Hepatocyte (in vitro differentiated cells): Measurements from ENCODE around the gene TXNRD2.

ENCODE experiments used
- EZH2 ChIP-seq: fragments of 200-600 bp; sonication (generic); IDR thresholded peaks from 2 replicates; pipeline ENCODE4 v1.6.1; 2016; ENCODE audit warnings: antibody characterized with exemption, mild to moderate bottlenecking, borderline replicate concordance
- EZH2phosphoT487 ChIP-seq: fragments of 200-600 bp; sonication (generic); IDR thresholded peaks from one replicate; pipeline ENCODE4 v1.6.1; 2018; ENCODE audit warnings: antibody characterized with exemption, mild to moderate bottlenecking, low read depth, moderate library complexity; ENCODE audit not compliant: unreplicated experiment, severe bottlenecking
- TF ChIP-seq, protein P1 (sequence below): fragments of 200-600 bp; sonication (generic); IDR thresholded peaks from 2 replicates; pipeline ENCODE4 v1.5.1; 2016; ENCODE audit warnings: antibody characterized with exemption, mild to moderate bottlenecking; ENCODE audit not compliant: poor library complexity

DNA sequence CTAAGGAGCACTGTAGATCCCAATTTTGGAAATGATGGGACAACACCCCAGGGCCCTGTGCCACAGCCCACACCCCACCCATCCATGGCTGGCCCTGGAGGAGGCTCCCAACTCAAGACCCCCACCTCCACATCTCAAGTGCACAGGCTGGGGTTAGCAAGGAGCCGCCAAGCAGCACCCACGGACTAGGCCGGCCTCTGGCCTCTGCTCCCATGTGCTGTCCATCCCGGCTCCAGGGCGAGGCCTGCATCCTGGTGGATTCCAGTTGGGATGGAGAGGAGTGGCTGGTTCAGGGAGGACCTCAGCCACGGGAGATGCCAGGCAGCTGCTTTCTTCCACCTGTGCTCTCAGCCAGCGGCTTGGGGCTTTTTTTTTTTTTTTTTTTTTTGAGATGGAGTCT is 43.5 kb downstream of the TXNRD2 start:
- TF ChIP-seq, protein P1, sequence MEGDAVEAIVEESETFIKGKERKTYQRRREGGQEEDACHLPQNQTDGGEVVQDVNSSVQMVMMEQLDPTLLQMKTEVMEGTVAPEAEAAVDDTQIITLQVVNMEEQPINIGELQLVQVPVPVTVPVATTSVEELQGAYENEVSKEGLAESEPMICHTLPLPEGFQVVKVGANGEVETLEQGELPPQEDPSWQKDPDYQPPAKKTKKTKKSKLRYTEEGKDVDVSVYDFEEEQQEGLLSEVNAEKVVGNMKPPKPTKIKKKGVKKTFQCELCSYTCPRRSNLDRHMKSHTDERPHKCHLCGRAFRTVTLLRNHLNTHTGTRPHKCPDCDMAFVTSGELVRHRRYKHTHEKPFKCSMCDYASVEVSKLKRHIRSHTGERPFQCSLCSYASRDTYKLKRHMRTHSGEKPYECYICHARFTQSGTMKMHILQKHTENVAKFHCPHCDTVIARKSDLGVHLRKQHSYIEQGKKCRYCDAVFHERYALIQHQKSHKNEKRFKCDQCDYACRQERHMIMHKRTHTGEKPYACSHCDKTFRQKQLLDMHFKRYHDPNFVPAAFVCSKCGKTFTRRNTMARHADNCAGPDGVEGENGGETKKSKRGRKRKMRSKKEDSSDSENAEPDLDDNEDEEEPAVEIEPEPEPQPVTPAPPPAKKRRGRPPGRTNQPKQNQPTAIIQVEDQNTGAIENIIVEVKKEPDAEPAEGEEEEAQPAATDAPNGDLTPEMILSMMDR, result no peak
- TF ChIP-seq EZH2phosphoT487, result no peak
- no peak for TF ChIP-seq EZH2
